T-helper 2 cell treated with Interferon-gamma antibody and Interleukin-4, amounts not matched to agents 5 μg/mL and 100 μg/mL, for 36 hours (primary cell): ENCODE results near the gene SLC25A33.

Experiments
- DNase-seq: peaks from one replicate; pipeline ENCODE4 v3.0.0; 2021; ENCODE audit warnings: low spot score
- H3K27ac Mint-ChIP-seq: one replicate; pipeline ENCODE4 v1.8.0; 2021; ENCODE audit warnings: mild to moderate bottlenecking, mixed read lengths
- H3K27me3 Mint-ChIP-seq: one replicate; pipeline ENCODE4 v1.8.0; 2021; ENCODE audit warnings: low read depth, mixed read lengths
- H3K36me3 Mint-ChIP-seq: one replicate; pipeline ENCODE4 v1.8.0; 2021; ENCODE audit warnings: low read depth, mixed read lengths
- H3K4me1 Mint-ChIP-seq: one replicate; pipeline ENCODE4 v1.8.0; 2021; ENCODE audit warnings: low read depth, mixed read lengths
- H3K4me3 Mint-ChIP-seq: one replicate; pipeline ENCODE4 v1.8.0; 2022; ENCODE audit warnings: mild to moderate bottlenecking, moderate library complexity, mixed read lengths
- H3K9me3 Mint-ChIP-seq: one replicate; pipeline ENCODE4 v1.8.0; 2021; ENCODE audit warnings: mixed read lengths

The SLC25A33 gene

DNA sequence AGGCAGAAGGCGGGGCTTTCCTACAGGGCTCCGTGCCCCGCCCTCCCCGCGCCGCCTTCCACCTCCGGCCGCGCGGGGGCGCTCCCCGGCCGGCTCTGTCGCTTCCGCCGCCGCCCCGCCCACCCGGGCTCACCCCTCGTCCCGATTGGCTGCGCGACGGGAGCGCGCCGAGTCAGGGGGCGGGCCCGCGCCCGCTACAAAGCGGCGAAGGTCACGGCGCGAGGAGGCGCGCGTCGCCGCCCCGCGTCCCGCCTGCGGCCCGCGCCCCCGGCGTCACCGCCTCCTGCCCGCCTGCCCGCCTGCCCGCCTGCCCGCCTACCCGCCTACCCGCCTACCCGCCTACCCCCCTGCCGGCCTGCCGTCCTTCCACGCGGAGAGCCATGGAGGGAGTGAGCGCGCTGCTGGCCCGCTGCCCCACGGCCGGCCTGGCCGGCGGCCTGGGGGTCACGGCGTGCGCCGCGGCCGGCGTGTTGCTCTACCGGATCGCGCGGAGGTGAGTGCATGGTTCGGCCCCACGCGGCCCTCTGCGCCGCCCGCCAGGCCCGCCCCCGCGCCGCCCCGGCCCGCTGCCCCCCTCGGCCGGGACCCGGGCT lies 49.4 kb downstream of the SLC25A33 start, which contains the start of gene TMEM201:
Gene TMEM201 (plus strand): TSS at position 361 of the 593 bp plus-strand sequence. CDS start 20 bp downstream, at position 381.
- no peaks in the 10 kb centered on the region for H3K27me3 Mint-ChIP-seq
- peak within 1 kb of the TSS; percentile 82 for H3K4me3 Mint-ChIP-seq
- DNase-seq = peak; percentile 95
- H3K27ac Mint-ChIP-seq = peak within 1 kb of the TSS; percentile 63
- H3K9me3 Mint-ChIP-seq = no peaks in the 10 kb centered on the region
- peaks cover 22% of the 10 kb centered on the region for H3K4me1 Mint-ChIP-seq
- H3K36me3 Mint-ChIP-seq = no peaks in the 10 kb centered on the region

DNA sequence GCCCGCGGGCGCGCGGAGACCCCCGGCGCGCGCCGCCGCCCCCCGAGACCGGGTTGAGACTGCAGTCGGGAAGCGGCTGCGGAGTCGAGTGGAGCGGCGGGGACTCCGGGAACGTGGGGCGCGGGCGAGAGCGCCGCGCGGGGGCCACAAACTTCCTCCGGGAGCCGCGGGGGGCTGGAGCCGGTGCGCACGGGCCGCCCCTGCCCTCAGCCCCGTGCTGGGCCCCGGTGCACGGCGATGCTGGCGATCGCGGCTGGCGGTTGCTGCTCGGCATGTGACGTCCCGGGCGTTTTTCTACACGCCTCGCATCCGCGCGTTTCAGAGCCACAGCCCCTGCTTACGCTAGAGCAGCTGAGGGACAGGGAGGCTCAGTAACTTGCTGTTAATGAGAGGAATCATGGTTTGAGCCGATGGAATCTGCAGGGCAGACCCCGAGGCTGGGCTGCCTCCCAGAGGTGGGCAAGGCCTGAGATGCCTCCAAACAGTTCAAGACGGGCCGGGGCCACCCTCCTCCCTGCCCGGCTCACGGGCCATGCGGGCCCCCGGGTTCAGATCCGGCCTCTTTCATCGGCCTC lies 50.0 kb downstream of the SLC25A33 start:
- peak overlapping the region; percentile 80 for H3K4me3 Mint-ChIP-seq
- no peaks in the 10 kb centered on the region for H3K27me3 Mint-ChIP-seq
- peak overlapping the region; percentile 63 for H3K27ac Mint-ChIP-seq
- H3K4me1 Mint-ChIP-seq = peaks cover 23% of the 10 kb centered on the region
- H3K36me3 Mint-ChIP-seq = no peaks in the 10 kb centered on the region
- no peaks in the 10 kb centered on the region for H3K9me3 Mint-ChIP-seq
- DNase-seq = peak; percentile 31

DNA sequence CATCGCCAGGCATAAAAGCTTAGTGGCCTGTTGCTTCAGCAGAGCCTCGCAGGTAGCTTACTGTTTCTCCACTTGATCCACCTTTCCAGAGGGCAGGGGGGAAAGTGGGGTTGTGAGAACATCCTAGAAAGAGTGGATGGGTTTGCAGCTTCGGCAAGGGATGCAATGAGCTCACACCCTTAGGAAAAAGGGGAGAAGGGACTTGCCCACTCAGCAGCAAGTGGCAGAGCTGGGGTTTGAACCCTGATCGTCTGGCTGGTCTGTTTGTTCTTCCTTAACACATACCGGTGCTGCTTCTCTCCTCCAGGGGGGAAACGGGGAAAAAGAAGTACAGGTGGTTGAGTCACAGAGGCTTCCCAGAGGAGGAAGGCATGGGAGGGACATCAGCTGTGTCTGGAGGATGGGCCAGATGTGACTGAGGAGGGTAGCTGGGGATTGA lies 50.5 kb downstream of the SLC25A33 start:
- DNase-seq = no peak
- Mint-ChIP-seq H3K4me3 (peak overlapping the region; percentile 80), H3K27me3 (no peaks in the 10 kb centered on the region), H3K36me3 (no peaks in the 10 kb centered on the region), H3K9me3 (no peaks in the 10 kb centered on the region), H3K27ac (peak overlapping the region; percentile 63), H3K4me1 (peaks cover 23% of the 10 kb centered on the region)

DNA sequence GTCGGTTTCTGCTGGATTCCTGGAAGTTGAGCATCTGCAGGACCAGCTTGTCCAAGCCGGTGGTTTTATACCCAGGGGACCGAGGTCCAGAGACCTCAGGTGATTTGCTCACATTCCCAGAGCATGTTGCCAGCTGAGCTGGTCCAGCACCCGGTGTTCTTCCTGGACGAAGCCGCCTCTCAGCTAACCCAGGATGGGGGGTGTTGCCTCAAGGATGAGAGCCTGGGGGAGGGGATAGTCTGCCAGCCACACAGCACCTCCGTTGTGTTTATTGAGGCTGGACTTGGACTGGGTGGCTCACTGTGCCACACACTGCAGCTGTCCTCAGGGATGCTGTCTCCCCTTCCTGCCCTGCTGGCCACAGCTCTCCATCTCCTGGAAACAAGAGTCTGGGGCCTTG lies 50.9 kb downstream of the SLC25A33 start:
- H3K27ac Mint-ChIP-seq = no peak overlapping the region
- H3K9me3 Mint-ChIP-seq = no peaks in the 10 kb centered on the region

DNA sequence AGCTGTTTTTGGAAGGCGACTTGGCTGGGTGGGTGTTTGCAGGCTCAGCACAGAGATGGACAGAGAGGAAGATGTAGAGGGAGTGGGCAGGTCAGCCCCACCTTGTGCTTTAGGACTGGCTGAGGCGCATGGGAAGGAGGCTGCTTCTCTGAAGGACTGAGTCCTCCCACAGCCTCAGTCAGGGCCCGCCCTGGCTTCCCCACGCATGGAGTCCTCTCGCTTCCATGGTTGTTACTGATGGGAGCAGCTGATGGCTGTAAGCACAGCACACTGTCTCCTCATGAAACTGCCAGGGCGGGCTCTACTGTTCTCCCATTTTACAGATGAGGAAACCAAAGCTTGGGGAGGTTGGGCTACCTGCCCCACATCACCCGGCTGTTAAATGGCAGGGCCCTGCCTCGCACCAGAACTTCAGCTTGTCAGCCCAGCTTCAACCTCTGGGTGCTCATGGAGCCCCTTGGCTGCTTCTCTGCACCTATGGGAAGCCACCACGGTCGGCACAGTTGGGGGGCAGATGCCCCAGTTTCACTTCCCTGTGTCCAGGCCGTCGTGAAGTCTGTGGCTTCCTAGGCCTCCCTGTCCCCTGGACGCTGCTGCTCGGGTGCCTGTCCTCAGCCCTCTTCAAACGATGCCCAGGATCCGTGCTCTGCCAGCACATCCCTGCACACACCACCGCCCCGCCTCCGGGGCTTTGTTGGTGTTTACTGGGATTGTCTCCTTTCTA lies 51.8 kb downstream of the SLC25A33 start:
- Mint-ChIP-seq H3K9me3 (no peaks in the 10 kb centered on the region), H3K4me3 (peak overlapping the region; percentile 80), H3K36me3 (no peaks in the 10 kb centered on the region), H3K27me3 (no peaks in the 10 kb centered on the region), H3K27ac (peak overlapping the region; percentile 55), H3K4me1 (peaks cover 23% of the 10 kb centered on the region)
- DNase-seq = no peak

More for the DNA sequence above, 50.9 kb downstream of the SLC25A33 start:
- Mint-ChIP-seq H3K4me3 (peak overlapping the region; percentile 80), H3K36me3 (no peaks in the 10 kb centered on the region), H3K27me3 (no peaks in the 10 kb centered on the region), H3K4me1 (peaks cover 23% of the 10 kb centered on the region)
- DNase-seq = no peak

DNA sequence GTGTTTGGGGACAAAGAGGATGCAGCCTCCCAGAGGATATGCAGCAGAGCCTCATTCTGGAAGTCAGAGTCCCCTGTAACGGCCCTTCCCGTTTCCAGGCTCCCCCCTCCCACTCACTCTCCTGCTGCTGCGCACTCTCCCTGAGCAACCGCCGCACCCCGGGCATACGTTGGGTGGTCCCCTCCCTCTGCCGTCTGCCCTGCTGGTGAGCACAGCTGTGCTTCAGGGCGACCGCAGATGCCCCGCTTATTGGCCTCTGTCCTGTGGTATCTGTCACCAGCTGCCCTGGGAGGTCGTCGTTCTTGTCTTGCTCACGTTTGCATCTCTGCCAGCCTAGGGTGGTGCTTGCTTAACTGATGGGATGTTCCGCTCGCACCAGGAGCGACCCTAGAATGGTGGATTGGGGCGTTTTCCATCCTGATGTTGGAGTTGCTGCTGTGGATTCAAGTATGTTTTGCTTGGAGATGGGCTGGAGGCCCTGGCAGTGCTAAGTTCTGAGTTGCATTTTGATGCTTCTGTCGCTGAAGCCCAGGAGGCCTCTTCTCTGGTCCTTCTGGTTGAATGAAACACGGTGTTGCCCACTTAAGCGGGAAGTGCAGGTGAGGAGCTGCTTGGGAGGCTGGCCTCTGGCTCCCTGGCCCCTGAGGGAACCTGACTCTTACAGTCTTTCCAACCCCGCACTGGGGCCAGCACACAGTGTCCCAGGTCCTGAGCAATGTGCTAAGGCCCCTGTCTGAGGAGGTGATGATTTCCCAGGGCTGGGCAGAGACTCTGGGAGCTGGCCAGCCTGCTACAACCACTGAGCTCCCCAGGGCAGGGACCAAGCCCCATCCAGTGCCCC lies 52.6 kb downstream of the SLC25A33 start:
- Mint-ChIP-seq H3K4me1 (peaks cover 23% of the 10 kb centered on the region), H3K4me3 (peak overlapping the region; percentile 10), H3K27ac (no peak overlapping the region), H3K9me3 (no peaks in the 10 kb centered on the region), H3K36me3 (peaks cover 1% of the 10 kb centered on the region), H3K27me3 (no peaks in the 10 kb centered on the region)
- no peak for DNase-seq

DNA sequence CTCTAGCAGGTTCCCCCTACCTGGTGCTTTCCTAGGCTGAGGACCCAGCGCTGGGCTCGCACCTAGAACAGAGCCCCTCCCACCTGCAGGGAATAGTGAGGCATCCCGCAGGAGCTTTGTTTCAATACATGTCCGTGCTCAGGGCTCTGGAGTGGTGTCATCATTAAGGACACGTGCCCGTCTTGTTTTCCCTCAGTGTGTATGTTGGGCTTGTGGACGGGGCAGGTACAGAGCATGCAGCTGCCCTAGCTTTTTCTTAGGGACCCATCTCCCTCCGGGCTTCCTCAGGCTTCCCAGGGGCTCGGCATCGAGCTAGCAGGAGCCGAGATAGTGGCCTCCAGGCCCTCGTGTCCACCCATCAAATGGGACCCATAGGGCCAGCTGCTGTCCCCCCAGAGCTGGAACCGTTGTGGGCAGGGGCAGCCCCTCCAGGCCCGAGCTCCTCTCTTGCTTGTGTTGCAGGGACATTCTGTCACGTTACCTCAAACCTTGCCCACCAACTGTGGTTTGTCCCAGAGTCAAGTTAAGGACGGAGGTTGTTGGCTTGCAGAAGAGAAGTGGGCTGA lies 53.3 kb downstream of the SLC25A33 start:
- H3K4me3 Mint-ChIP-seq = no peak overlapping the region
- H3K27ac Mint-ChIP-seq = no peak overlapping the region
- peaks cover 1% of the 10 kb centered on the region for H3K36me3 Mint-ChIP-seq
- H3K9me3 Mint-ChIP-seq = no peaks in the 10 kb centered on the region
- H3K27me3 Mint-ChIP-seq = no peaks in the 10 kb centered on the region
- H3K4me1 Mint-ChIP-seq = peaks cover 23% of the 10 kb centered on the region
- DNase-seq = no peak

DNA sequence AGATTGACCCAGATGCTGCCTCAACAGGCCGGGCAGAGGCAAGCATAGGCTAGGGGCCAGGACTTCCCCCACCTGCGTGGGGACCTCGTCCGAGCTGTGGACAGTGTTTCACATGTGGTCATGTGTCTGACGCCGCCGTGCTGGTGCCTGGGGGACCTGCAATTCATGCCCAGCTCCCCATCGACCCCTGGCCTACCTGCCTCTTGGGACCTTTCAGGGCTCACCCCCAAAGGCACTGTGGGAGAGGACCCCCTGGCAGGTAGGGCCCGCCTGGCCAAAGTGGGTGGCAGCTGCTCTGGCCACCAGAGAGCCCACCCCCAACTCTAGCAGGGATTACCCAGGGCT lies 53.9 kb downstream of the SLC25A33 start:
- DNase-seq = no peak
- Mint-ChIP-seq H3K9me3 (no peaks in the 10 kb centered on the region), H3K36me3 (peaks cover 3% of the 10 kb centered on the region), H3K4me1 (peaks cover 21% of the 10 kb centered on the region), H3K27me3 (no peaks in the 10 kb centered on the region), H3K4me3 (no peak overlapping the region), H3K27ac (peak overlapping the region; percentile 72)

DNA sequence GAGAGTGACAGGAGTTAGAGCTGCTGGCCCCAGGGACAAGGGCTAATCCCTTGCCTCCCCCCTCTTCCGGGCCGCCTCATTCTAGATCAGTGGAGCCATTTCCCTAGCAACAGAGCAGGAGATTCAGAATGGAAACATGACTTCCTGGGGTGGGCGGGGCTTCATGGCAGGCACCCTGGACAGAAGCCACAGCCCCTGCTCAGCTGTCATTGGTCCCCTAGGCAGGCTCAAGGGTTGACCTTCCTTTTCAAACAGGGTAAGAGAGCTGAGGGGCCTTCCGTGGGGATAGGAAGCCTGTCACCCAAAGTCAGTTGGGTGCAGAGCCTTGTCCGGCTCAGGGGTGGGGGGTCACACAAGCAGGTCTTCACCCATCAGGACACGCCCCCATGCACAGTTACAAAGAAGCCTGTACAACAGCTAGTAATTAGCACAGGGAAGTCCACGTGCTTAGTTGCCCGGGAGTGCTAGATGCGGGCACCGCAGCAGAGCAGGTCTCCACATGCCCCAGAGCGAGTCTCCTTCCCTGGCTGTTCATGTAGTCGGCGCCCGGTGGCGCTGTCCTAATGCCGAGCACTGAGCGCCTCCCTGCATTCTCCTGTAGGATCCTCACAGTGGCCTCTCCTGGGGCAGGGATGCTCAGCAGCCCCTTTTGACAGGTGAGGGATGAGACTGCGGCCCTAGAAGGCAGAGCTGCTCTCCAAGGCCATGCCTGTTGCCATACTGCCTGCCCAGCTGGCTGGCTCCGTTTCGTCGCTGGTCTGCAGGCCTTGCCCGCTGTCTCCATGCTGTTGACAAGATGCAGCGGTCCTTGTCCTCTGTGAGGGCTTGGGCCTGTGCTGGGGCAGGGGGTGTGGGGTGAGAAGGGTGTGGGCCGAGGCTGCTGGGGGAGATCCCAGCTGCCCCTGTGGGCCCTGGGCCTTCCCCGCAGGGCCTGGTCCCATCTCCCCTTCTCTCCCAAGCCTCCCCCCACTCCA lies 54.5 kb downstream of the SLC25A33 start:
- Mint-ChIP-seq H3K4me1 (peaks cover 21% of the 10 kb centered on the region), H3K36me3 (peaks cover 5% of the 10 kb centered on the region), H3K27ac (peak overlapping the region; percentile 72), H3K27me3 (no peaks in the 10 kb centered on the region), H3K9me3 (no peaks in the 10 kb centered on the region), H3K4me3 (no peak overlapping the region)
- DNase-seq = peak; percentile 57

DNA sequence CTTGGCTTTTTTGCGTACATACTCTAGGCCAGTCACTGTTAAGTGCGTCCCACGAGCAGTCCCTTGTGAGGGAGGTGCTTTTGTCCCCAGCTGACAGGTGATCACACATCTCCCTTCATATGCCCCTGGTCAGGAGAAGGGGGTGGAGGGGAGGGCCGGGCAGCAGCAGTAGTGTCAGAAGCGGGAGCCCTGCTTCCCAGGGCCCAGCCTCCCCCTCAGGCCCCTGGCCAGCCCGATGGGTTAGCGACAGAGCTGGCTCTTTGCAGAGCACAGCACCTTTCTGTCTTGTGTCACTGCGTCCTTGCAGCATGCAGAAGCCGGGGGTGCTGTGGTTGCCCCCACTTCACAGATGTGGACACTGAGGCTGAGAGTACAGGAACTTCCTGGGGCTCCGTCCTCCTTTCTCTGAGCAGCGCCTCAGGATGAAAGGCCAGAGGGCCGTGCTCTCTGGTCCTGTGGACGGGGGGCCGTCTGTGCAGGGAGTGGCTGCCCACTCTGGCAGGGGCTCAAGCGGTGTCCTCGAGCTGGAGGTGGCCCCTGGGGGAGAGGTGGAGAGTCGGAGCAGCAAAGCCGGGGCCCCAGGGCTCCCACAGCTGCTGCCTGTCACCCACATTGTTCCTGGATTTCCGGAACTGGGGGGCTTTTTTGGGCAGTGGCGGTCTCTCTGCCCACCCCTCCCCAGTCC lies 55.3 kb downstream of the SLC25A33 start:
- H3K9me3 Mint-ChIP-seq = no peaks in the 10 kb centered on the region
- H3K4me1 Mint-ChIP-seq = peaks cover 19% of the 10 kb centered on the region
- no peaks in the 10 kb centered on the region for H3K27me3 Mint-ChIP-seq
- no peak overlapping the region for H3K27ac Mint-ChIP-seq
- no peak for DNase-seq
- peaks cover 5% of the 10 kb centered on the region for H3K36me3 Mint-ChIP-seq
- H3K4me3 Mint-ChIP-seq = no peak overlapping the region

DNA sequence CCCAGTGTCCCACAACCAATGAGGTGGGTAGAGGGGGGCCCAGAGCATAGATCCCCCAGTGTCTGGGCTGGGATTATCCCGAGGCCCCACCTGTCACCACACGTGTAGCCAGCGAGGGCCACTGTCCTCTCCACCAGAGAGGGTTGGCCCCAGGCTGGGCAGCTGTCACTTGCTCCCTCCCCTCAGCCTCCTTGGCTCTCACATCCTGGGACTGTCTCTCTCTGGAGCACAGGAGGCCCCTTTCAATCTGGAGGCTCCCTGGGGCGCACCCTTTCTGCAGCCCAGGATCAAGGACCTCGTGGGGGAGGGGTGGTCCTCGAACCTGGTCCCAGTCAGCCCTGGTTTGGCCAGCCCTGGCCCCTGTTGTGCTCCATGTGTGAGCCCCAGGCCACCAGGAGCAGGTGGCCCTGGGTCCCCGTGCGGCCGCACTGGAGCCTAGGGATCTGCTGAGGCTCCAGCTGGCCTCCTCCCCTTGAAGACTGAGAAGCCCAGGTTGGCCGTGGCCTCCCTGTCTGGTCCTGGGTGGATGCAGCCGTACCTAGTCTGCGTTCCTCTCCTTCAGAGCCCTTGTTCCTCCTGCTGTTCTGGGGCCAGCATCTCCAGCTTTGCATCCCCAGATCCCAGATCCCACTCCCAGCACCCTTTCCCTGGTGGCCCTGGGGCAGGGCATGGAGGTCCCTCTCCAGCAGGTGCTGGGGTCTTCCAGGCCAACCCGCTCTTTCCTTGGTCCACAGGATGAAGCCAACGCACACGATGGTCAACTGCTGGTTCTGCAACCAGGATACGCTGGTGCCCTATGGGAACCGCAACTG lies 56.1 kb downstream of the SLC25A33 start:
- no peak for DNase-seq
- Mint-ChIP-seq H3K27ac (no peak overlapping the region), H3K9me3 (no peaks in the 10 kb centered on the region), H3K4me3 (no peak overlapping the region), H3K36me3 (peaks cover 7% of the 10 kb centered on the region), H3K4me1 (peaks cover 16% of the 10 kb centered on the region), H3K27me3 (no peaks in the 10 kb centered on the region)

DNA sequence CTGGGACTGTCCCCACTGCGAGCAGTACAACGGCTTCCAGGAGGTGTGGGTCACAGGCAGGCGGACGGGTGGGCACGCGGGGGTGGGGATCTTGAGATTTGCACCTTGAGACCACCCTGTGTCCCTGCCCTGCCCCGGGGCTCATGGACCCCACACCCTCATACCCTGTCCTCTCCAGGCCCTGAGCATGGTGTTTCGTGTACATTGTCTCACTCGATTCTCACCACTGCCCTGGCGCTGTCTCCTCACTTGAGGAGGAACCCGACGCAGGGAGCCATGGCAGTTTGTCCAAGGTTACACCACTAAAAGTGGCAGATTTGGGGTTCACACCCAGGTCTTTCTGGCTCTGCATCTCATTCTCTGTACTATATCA lies 56.7 kb downstream of the SLC25A33 start:
- Mint-ChIP-seq H3K27ac (no peak overlapping the region), H3K4me1 (peaks cover 10% of the 10 kb centered on the region), H3K9me3 (no peaks in the 10 kb centered on the region), H3K36me3 (peaks cover 7% of the 10 kb centered on the region), H3K27me3 (no peaks in the 10 kb centered on the region), H3K4me3 (no peak overlapping the region)
- DNase-seq = no peak
